ENCODE data around the gene WNT1.
A peak's percentile ranks its signal among the peaks of the same experiment; 100 is the strongest.

Gene WNT1

DNA sequence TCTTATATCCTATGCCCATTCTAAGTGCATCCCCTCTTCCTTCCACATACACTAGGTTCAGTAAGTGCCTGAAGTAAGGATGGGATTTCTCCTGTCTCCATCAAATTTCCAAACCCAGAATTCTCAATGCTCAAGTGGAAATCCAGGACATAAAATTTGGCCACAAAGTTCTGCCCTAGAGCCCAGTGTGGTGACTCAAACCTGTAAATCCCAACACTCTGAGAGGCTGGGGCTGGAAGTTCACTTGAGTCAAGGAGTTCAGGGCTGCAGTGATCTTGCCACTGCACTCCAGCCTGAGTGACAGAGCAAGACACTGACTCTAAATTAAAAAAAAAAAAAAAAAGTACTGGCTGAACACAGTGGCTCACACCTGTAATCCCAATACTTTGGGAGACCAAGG lies 16.3 kb upstream of the WNT1 start:
- DNase-seq = no peak

DNA sequence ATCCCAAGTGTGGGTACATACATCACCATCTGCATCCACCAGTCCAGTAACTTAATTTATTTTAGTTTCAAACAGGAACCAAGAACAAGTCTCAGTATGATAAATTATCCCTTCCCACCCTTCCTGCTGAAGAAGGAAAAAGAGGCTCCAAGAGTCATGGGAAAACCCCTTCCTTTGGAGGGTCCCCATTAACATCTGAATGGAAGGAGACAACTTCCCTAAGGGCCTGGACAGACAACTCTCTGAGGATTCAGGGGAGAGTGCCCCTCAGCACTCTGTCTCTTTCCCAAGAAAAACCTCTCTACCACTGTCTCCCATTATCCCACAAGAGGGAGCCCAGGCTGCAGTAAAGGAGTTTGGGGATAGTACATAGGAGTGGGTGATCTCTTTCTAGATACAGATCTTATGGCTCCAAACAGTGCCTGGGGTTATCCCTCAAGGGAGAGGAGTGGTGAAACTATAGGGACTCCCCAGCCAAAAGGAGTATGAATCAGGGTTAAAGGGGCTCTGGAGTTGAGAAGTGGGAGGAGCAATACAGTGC lies 12.8 kb upstream of the WNT1 start:
- no peak for DNase-seq

DNA sequence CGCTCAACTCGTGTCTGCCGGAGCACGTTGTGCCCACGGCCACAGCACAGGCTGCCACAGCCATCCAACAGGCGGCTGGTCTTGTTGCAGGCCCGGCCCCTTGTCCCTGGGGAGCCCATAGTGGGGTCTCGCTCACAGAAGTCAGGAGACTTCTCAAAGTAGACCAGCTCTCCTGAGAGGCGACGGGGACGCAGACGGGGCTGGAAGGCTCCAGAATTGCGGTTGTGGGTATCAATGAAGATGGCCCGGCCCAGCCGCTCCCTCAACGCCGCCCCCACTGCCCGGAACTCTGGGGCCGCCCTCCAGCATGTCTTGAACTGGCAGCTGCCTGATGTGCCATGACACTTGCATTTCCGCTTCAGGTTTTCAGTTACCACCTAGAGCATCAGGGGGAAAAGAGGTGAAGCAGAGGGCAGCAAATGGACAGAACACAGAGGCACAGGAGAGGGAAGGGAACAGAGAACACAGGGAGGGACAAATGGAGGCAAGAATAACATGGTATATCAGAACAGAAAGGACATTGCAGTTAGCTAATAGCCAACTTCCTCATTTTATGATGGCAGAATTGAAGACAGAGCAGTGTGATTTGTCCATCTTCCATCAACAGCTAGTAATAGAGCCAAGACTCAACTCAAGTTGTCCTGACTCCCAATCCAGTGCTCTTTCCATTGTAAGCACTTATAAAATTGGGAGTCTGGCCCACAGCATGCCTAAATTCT lies 11.8 kb upstream of the WNT1 start:
- DNase-seq = no peak

DNA sequence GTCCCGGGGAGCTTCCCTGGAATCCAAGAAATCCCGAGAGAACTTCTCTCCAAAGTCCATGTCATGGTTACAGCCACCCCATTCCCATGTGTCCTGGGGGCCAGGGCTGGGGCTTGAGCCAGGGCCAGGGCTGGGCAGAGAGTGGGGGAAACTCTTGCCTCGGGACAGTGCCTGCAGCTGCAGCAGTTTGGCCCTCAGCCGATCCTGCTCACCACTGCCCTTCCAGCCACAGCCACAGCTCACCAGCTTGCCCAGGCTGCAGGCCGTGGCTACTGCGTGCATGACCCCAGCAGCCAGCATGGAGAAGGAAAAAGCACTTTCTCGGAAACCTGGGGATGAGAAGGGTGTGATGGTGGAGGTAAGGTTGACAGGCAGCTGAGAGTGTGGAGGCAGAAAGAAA lies 10.1 kb upstream of the WNT1 start:
- no peak for DNase-seq

DNA sequence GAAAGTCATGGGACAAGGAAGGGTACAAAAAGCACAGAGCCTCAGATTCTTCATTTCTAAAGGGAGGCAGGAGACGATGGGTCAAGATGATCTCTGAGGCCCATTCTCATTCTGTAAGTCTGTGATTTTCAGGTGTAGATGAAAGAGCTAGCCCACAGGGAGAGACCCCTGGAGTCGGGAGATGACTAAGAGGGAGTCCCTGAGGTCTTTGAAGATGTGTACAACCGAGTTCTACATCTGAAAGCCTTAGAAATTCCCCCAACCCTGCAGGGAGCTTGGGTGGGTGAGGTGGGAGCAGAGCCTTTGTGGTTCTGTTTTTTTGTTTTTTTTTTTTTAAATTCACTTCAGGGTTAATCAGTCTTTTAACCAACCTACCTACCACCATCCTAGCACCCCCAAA lies 9.7 kb upstream of the WNT1 start:
- DNase-seq = no peak

DNA sequence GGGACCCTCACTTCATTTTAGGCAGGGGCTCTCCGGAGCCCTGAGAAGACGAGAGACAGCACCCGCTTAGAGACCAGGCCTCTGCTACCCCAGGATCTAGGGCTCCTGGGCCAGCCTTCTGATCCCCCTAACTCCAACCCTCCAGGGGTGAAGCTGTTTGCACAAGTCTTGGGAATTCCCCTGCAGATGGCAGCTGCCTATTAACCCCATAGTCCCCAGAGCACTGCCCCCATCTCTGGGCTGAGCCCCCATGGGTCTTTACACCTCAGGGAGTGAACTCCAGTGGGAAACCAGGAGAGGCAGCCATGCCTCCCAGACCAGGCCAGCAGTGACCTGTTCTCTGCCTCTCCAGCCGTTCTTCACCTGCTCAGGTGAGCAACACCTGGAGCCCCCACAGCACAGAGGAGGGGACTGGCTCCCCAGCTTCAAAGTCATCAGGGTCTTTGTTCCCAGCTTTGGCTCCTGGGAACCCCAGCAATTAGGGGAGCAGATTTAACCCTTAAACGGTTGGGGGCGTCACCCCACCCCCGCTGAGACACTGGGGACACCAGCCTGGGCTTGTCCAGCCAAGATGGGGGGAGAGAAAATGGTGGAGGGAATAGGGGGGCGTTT lies 8.9 kb upstream of the WNT1 start:
- DNase-seq = no peak

DNA sequence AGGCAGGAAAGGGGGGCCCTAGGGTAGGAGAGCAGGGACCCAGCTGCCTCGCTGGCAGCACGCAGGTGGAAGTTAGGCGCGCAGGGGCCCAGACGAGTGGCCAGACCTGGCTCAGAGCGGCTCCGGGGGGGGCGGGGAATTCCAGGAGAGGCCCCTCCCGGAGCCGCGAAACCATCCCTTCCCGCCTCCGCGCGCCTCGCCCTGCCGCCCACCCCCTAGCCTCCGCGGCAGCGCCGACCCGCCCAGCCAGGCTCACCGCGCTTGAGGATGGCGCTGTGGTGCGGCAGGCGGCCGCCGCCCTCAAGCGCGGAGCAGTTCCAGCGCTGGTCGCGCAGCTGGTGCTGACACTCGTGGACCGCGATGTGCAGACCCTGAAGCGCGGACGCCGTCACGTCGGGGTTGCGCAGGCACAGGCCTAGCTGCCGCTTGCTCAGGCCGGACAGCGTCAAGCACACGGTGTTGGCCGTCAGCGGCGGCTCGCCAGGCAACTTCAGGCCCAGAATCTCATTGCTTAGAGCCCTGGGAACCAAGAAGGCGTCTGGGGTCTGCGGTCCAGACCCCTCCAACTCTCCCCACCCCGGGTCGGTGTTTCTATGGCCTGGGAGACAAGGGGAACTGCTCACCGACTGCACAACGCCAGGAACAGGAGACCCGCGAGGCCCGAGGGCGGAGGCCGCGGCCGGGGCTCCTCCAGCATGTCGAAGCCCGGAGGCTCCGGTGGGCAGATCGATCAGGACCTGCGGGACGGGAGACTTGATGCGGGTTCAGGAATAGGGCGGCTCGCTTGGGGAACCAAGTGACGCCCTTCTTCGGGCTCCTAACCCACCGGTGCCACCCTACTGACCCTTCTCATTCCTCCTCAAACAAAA lies 8.1 kb upstream of the WNT1 start:
- peak; percentile 19 for DNase-seq

DNA sequence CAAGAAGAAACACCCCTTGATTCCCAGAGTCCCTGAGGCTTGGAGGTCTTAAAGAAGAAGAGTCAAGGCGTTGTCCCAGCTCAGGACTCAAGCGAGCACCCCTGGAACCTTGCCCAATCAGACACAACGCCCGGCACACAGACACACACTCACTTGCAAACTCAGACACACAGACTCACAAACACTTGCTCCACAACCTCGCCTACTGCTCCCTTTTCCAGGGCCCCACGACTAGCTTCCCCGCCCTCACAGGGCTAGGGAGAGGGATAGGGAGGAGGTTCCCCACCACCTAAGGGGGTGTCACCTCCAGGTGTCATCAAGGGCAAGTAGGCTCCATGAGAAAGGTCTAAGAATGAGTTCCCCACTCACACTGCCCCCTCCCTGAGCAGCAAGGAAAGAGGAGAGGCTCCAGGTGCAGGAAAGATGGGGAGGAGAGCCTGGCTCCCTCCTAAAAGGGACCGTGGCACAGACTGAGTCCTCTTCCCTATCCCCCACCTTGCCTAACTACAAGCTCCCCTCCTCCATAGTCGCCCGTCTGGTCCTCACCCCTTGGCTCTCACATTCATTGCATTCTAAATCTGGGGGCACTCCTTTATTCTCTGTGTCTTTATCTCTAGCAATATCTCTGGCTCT lies 7.3 kb upstream of the WNT1 start:
- DNase-seq = no peak

DNA sequence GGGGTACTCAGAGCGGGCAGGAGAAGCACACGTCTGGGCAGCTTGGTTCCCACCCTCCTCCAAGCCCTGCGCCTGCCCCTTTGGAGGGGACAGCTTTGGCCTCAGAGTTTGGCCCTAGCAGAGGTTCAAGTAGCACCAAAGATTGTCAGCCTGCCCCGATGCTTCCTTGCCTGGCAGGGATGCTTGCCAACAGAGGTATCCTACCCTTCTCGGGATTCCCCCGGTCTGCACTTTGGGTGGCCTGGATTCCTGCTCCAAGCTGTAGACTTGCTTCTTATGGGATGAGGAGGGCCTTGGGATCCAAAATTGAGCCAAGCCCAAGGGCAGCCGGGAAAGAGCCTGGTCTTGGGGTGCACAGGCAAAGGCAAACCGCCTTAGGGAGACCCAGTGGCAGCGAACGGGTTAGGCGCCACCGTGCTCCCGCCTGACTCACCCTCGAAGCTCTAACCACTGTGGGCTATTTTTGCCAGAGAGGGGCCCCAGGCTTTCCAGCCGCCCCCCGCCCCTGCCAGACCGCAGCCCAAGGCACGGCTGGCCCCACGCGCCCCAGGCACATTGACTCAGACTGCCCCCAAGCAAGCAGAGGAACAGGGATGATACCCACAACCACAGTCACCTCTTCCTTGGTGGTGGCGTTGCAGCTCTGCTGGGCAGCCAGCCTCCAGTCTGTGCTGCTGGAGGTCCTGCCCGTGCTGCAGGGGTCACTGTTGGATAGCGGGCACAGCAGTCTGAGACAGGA lies 5.7 kb upstream of the WNT1 start:
- peak; percentile 30 for DNase-seq

DNA sequence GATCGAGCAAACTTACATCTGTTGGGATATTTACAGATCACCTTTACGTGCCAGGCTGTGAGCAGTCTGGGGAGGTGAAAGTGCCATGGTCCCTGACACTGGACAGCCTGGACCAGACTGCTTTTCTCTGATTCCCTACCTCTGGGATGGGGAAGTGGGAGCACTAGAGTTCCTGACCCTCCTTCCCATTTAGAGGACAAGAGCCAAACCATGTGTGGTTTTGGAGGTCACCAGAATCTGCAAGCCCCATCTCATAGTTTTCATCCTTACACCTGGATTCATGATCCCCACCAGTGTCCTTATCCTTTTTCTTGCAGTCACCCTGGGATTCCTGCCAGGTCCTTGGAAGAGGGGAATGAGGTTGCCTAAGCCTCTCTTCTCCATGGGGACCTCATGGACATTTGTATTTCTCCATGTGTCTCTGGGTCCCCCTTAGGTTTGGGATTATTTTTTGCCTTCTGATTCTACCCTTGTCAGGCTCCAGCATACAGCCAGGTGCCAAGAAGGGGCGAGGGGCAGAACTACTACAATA lies 5.1 kb upstream of the WNT1 start:
- DNase-seq = no peak

DNA sequence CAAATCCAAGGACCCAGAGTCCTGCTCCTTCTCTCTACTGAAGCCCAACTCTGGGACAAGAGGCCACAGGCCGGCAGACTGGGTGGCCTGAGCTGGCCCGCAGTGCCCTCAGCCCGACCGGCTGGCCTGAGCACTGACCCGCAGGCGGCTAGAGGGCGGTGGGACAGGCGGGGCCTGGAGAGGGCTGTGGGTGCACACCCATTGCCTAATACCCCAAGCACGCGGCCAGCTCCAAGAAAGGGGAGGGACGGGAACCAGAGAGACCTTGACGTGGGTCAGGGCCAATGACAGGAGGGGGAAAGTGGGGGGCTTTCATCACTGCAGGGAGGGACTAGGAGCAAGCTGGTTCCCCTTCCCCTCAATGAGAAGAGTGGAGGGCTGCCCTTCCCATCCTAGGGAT lies 4.6 kb upstream of the WNT1 start:
- no peak for DNase-seq

DNA sequence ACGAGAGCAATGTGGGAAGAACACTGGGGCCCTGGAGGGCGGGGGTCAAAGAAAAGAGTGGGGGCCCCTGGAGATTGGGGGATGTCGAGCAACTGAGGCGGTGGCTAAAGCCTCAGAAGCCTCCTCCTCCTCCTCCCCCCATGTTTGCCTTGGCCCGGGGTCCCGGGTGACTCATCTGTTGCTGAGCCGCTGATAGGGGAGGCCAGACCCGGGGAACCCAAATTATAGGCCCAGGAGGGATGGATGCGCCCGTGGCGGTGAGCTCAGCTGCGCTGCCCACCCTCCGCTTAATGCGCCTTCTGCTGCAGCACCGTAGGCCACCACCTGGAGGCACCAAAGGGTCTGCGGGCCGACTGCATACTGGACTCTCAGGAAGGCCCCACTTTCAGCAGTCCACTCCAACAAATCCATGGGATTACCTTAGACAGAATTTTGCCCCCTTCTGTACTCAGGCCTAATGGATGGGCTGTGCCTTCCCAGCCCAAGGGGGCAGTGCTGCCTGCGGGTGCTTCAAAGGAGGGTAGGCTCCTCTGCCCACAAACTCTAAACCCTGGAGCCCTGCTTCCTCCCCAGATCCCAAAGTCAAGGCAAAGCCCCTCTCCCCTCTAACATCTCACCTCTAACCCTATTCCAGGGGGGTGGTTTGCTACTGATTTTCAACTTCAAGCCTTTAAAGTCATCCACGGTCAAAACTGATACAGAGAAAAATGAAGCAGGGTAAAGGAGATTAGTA lies 4.0 kb upstream of the WNT1 start:
- DNase-seq = peak; percentile 16

DNA sequence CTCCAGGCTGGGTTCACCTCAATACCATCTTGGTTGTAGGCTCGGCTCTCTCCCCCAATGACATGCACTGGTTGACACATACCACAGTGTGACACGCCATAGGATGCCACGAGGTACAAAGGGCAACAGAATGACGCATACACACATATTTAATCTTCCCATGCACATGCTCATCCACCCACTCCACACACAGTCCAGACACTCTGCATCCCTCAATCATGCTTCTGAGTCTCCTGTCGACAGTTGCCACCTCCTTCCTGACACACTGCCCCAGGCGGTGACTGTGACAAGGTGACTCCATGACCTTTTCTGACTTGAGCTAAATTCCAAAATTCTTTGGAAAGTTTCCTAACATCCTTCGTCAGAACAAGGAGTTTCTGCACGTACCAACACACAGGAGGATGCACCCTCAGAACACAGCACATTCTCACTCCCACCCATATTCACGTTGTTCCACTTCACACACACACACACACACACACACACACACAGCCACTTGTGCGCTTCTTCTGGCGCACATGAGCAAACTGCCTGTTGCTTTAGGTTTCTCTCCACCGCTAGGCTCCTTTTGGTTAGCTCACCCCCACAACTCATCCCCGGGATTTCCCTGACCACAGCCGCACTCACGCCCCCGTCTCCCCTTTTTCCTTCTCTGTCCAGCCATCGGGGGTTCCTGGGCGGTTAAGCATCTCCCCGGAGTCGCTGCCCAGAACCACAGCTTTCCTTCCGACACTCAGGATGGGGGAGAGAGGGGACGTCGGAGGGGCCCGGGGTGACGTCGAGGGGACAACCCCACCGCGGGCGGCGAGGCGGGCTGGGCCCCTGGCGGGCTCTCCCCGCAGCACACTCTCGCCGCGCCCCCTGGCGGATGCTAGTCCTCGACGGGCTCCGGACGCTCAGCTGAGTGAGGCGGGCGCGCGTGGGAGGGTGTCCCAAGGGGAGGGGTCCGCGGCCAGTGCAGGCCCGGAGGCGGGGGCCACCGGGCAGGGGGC lies 536 bp upstream of the WNT1 start:
- peak; percentile 75 for DNase-seq

DNA sequence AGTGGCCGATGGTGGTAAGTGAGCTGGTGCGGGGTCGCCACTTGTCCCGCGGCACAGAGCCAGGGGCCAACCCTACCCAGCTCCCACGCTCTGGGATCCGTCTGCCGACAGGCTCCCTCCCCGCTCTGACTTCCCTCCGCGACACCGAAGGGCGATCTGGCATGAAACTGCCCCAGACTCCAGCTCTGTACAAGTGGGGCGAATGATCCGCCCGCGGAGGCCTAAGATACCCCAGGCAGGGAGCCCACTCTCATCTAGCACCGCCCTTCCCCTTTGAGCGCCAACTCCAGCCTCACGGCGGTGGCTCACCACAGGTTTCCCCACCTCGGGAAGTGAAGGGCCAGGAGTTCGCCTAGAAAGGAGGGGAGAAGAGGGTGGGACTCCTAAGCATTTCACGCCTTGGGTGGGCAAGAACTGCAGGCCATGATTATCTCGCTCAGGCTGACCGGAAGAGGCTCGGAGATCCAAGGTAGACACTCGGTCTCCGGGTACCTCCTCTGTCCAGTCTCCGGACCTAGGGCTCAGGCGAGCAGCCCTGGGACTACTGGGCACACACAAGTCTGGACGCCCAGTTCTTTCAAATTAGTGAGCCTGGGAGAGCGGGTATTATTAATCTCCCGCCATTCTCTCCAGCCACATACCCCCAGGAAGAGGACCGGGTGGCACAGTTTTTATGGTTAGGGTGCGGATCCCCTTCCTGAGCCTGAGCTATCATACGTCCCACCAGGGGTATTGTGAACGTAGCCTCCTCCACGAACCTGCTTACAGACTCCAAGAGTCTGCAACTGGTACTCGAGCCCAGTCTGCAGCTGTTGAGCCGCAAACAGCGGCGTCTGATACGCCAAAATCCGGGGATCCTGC lies 849 bp downstream of the WNT1 start:
- DNase-seq = no peak

DNA sequence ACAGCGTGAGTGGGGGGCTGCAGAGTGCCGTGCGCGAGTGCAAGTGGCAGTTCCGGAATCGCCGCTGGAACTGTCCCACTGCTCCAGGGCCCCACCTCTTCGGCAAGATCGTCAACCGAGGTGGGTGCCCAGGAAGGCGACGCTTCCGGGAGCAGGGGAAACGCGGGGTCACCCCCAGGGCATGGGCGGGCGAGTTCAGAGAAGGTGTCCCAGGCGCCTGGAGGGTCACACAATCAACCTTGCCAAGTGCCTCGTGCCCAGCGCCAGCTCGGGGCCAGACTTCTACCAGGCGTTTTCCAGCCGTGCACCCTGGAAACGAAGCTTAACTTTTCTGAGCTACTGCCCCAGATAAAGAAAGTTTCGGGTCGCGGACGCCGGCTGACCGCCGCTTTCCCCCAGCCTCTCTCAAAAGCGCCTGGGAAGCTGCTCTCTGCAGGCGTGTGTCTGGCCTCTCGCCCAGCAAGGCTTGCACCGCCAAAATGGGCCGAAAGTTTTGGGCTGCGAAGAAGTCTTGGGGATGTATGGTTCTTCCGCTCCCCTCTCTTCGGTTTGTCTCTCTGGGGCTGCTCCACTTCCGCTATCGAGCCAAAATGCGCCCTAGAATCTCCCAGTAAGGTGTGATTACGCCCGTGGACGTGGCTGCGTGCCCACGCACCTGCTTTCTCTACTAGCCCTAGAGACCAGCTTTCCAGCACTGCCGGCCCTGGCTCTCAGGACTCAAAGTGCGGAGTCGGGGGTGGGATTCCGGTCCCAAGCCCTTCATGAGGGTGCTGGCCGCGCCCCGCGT lies 1.7 kb downstream of the WNT1 start:
- peak; percentile 57 for DNase-seq

DNA sequence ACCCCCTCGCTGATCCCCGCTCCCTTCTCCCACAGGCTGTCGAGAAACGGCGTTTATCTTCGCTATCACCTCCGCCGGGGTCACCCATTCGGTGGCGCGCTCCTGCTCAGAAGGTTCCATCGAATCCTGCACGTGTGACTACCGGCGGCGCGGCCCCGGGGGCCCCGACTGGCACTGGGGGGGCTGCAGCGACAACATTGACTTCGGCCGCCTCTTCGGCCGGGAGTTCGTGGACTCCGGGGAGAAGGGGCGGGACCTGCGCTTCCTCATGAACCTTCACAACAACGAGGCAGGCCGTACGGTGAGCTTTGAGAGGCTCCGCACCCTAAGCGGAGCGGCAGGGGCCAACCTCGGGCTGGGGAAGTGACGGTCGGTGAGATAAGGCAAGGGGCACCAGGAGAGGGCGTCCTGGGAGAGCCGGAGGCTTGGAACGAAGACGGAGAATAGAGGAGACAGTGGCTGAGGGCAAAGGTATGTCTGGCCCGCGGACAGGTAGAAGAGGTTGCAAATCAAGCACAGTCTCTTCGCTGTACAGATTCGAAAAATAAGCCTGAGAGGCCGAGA lies 2.3 kb downstream of the WNT1 start:
- DNase-seq = no peak

DNA sequence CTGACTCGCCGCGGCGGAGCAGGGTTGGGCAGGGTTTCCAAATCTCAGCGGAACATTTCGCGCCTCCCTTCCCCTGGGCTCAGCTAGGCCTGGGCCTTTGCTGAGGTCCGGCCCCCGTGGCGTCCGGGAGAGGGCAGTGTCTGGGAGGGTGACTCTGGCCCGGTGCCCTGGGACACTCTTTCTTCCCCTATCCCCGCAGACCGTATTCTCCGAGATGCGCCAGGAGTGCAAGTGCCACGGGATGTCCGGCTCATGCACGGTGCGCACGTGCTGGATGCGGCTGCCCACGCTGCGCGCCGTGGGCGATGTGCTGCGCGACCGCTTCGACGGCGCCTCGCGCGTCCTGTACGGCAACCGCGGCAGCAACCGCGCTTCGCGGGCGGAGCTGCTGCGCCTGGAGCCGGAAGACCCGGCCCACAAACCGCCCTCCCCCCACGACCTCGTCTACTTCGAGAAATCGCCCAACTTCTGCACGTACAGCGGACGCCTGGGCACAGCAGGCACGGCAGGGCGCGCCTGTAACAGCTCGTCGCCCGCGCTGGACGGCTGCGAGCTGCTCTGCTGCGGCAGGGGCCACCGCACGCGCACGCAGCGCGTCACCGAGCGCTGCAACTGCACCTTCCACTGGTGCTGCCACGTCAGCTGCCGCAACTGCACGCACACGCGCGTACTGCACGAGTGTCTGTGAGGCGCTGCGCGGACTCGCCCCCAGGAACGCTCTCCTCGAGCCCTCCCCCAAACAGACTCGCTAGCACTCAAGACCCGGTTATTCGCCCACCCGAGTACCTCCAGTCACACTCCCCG lies 3.0 kb downstream of the WNT1 start:
- peak; percentile 56 for DNase-seq

All from activated gamma-delta T cell (primary cell).